WTC11 (cell line): Measurements from ENCODE around the gene ABCG1. TPM values are rescaled to one million over a fixed set of nuclear protein-coding genes. Genes with fewer than 3 reads are reported as not detected.

ENCODE experiments used
- ATAC-seq: fragments of 200-7000 bp; cut with Tn5 transposase; 2 replicates; pipeline ENCODE4 v1.10.0; 2021; ENCODE audit warnings: mild to moderate bottlenecking, moderate library complexity
- CTCF ChIA-PET: fragments of 300-600 bp; sonication (Branson Sonifier 250); formaldehyde crosslinking; loops from one replicate; lab custom pipeline; 2021; ENCODE audit warnings: antibody characterized with exemption; lab: Charles Lee
- POLR2A ChIA-PET: fragments of 350-600 bp; sonication (Branson Sonifier 250); formaldehyde crosslinking; loops from one replicate; lab custom pipeline; 2021; ENCODE audit warnings: antibody characterized with exemption; lab: Charles Lee
- DNase-seq: peaks from one replicate; pipeline ENCODE4 v3.0.0; 2021; ENCODE audit warnings: low spot score
- H3K27ac Mint-ChIP-seq: 2 replicates; pipeline ENCODE4 v1.8.0; 2021; ENCODE audit warnings: mixed read lengths
- H3K27me3 Mint-ChIP-seq: 2 replicates; pipeline ENCODE4 v1.8.0; 2021; ENCODE audit warnings: low read depth, mild to moderate bottlenecking, moderate library complexity, mixed read lengths
- H3K36me3 Mint-ChIP-seq: 2 replicates; pipeline ENCODE4 v1.8.0; 2021; ENCODE audit warnings: mixed read lengths
- H3K4me1 Mint-ChIP-seq: 2 replicates; pipeline ENCODE4 v1.8.0; 2022; ENCODE audit warnings: mixed read lengths
- H3K4me3 Mint-ChIP-seq: 2 replicates; pipeline ENCODE4 v1.8.0; 2021; ENCODE audit warnings: mild to moderate bottlenecking, moderate library complexity, mixed read lengths
- H3K9me3 Mint-ChIP-seq: 2 replicates; pipeline ENCODE4 v1.8.0; 2021; ENCODE audit warnings: mixed read lengths
- ARID4B ChIP-seq: sonication (generic); formaldehyde crosslinking; IDR thresholded peaks from 2 replicates; pipeline ENCODE4 v1.8.0; 2023; ENCODE audit warnings: missing genetic modification reagents, mild to moderate bottlenecking, borderline replicate concordance
- GABPB1 ChIP-seq: sonication (generic); formaldehyde crosslinking; IDR thresholded peaks from 2 replicates; pipeline ENCODE4 v1.8.1; 2023; ENCODE audit warnings: mild to moderate bottlenecking, missing genetic modification reagents
- GRHL2 ChIP-seq: fragments of 250-450 bp; sonication (Bioruptor Pico); IDR thresholded peaks from 2 replicates; pipeline ENCODE4 v1.8.0; 2022; ENCODE audit warnings: mild to moderate bottlenecking, moderate library complexity; ENCODE audit not compliant: insufficient replicate concordance, severe bottlenecking
- HMGA2 ChIP-seq: fragments of 250-450 bp; sonication (Bioruptor Pico); IDR thresholded peaks from 2 replicates; pipeline ENCODE4 v1.4.0; 2021; ENCODE audit warnings: mild to moderate bottlenecking, moderate library complexity
- NR1H2 ChIP-seq: sonication (generic); formaldehyde crosslinking; IDR thresholded peaks from 2 replicates; pipeline ENCODE4 v1.9.0; 2021; ENCODE audit warnings: mild to moderate bottlenecking, moderate library complexity, missing genetic modification reagents
- PREB ChIP-seq: sonication (generic); formaldehyde crosslinking; IDR thresholded peaks from 2 replicates; pipeline ENCODE4 v1.8.1; 2022; ENCODE audit warnings: mild to moderate bottlenecking, missing genetic modification reagents, moderate library complexity, borderline replicate concordance
- RELA ChIP-seq: sonication (generic); formaldehyde crosslinking; IDR thresholded peaks from 2 replicates; pipeline ENCODE4 v1.8.1; 2022; ENCODE audit warnings: missing genetic modification reagents, mild to moderate bottlenecking, borderline replicate concordance
- SP1 ChIP-seq: sonication (generic); formaldehyde crosslinking; conservative IDR thresholded peaks from 2 replicates; pipeline ENCODE4 v1.8.1; 2022; ENCODE audit warnings: missing genetic modification reagents
- TCF7 ChIP-seq: sonication (generic); formaldehyde crosslinking; IDR thresholded peaks from 2 replicates; pipeline ENCODE4 v1.8.0; 2022; ENCODE audit warnings: mild to moderate bottlenecking, low read depth, missing genetic modification reagents, moderate library complexity
- total RNA-seq: library from RNA; stranded (reverse); gene quantifications from 3 replicates; pipeline ENCODE4 v1.2.3, GENCODE V29; 2021
- TF ChIP-seq, protein P1 (sequence below): fragments of 250-450 bp; sonication (Bioruptor Pico); IDR thresholded peaks from 2 replicates; pipeline ENCODE4 v1.8.0; 2021; ENCODE audit warnings: mild to moderate bottlenecking
- TF ChIP-seq, protein P2 (sequence below): fragments of 250-450 bp; sonication (Bioruptor Pico); IDR thresholded peaks from 2 replicates; pipeline ENCODE4 v1.9.0; 2021; ENCODE audit warnings: mild to moderate bottlenecking
- TF ChIP-seq, protein P3 (sequence below): sonication (generic); formaldehyde crosslinking; IDR thresholded peaks from 2 replicates; pipeline ENCODE4 v1.8.1; 2023; ENCODE audit warnings: mild to moderate bottlenecking, missing genetic modification reagents
- TF ChIP-seq, protein P4 (sequence below): sonication (generic); formaldehyde crosslinking; IDR thresholded peaks from 2 replicates; pipeline ENCODE4 v1.8.1; 2023; ENCODE audit warnings: mild to moderate bottlenecking, moderate library complexity, missing genetic modification reagents
- TF ChIP-seq, protein P5 (sequence below): fragments of 250-450 bp; sonication (Bioruptor Pico); conservative IDR thresholded peaks from 2 replicates; pipeline ENCODE4 v1.9.0; 2021; ENCODE audit warnings: mild to moderate bottlenecking
- TF ChIP-seq, protein P6 (sequence below): sonication (generic); formaldehyde crosslinking; IDR thresholded peaks from 2 replicates; pipeline ENCODE4 v1.8.1; 2022; ENCODE audit warnings: low read depth, missing genetic modification reagents, borderline replicate concordance

ABCG1 gene
- total RNA-seq, 1 experiment from 2014 or later, result 4.0 TPM

DNA sequence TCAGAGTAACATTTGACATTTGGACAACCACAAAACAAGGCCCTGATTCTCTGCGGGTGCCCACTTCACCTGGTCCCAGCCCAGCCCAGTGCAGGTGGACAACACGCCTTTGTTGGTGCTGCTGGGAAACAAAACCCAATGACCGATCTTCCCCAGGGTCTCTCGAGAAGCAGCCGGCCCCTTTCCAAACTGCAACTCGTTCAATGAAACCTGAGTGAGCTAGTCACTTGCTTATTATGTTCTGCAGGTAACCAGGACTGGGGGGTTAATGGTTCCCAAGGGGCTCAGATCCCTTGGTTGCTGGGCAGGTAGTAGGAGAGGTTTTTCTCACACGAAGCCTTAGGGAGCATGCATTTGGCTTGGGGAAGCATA is 42.9 kb downstream of the ABCG1 start:
- no peak overlapping the region for H3K27ac Mint-ChIP-seq
- CTCF ChIA-PET, result interaction anchor here (0.9 to 4.0 kb wide), 9 partner anchors 17 to 445 kb away, joined by 3 to 35 read pairs (median 4); partner anchors contain the start of gene UBASH3A
- H3K36me3 Mint-ChIP-seq, result no peaks in the 10 kb centered on the region
- POLR2A ChIA-PET, result no interaction called here
- H3K4me3 Mint-ChIP-seq, result no peak overlapping the region
- ATAC-seq, result no peak
- TF ChIP-seq PREB (CRISPR knock-in tag) (no peak), SP1 (CRISPR knock-in tag) (no peak), GABPB1 (CRISPR knock-in tag) (no peak), HMGA2 (CRISPR knock-in tag) (no peak), GRHL2 (CRISPR knock-in tag) (no peak)
- TF ChIP-seq, protein P1, sequence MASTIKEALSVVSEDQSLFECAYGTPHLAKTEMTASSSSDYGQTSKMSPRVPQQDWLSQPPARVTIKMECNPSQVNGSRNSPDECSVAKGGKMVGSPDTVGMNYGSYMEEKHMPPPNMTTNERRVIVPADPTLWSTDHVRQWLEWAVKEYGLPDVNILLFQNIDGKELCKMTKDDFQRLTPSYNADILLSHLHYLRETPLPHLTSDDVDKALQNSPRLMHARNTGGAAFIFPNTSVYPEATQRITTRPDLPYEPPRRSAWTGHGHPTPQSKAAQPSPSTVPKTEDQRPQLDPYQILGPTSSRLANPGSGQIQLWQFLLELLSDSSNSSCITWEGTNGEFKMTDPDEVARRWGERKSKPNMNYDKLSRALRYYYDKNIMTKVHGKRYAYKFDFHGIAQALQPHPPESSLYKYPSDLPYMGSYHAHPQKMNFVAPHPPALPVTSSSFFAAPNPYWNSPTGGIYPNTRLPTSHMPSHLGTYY (CRISPR knock-in tag), result no peak
- TF ChIP-seq, protein P2, sequence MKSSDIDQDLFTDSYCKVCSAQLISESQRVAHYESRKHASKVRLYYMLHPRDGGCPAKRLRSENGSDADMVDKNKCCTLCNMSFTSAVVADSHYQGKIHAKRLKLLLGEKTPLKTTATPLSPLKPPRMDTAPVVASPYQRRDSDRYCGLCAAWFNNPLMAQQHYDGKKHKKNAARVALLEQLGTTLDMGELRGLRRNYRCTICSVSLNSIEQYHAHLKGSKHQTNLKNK (CRISPR knock-in tag), result no peak
- TF ChIP-seq, protein P3, sequence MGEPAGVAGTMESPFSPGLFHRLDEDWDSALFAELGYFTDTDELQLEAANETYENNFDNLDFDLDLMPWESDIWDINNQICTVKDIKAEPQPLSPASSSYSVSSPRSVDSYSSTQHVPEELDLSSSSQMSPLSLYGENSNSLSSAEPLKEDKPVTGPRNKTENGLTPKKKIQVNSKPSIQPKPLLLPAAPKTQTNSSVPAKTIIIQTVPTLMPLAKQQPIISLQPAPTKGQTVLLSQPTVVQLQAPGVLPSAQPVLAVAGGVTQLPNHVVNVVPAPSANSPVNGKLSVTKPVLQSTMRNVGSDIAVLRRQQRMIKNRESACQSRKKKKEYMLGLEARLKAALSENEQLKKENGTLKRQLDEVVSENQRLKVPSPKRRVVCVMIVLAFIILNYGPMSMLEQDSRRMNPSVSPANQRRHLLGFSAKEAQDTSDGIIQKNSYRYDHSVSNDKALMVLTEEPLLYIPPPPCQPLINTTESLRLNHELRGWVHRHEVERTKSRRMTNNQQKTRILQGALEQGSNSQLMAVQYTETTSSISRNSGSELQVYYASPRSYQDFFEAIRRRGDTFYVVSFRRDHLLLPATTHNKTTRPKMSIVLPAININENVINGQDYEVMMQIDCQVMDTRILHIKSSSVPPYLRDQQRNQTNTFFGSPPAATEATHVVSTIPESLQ, result no peak
- no peaks in the 10 kb centered on the region for H3K27me3 Mint-ChIP-seq
- DNase-seq, result no peak
- no peaks in the 10 kb centered on the region for H3K9me3 Mint-ChIP-seq
- H3K4me1 Mint-ChIP-seq, result peaks cover 19% of the 10 kb centered on the region

DNA sequence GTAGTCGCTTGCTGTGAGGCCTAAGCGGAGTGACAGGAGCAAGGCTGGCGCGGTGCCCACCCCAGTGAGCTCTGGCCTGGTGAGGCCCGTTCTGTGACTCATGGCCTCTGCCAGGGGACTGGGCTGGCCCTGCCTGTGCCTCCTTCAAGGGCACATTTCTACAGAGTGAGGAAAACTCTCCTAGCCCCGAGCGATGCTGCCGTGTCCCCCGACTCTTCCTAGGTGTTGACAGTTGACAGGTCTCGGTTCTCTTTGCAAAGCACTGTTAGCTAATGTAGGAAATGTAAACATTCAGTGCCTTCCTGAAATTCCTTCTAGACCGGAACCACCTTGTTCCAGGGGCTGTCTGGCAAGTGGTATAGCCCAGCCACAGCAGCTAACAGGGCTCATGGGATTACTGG is 43.9 kb downstream of the ABCG1 start:
- CTCF ChIA-PET, result interaction anchor here (1.3 to 1.5 kb wide), 2 partner anchors 47 to 75 kb away, joined by 3 to 4 read pairs; no protein-coding TSS in a partner anchor
- H3K27ac Mint-ChIP-seq, result no peak overlapping the region
- POLR2A ChIA-PET, result interaction anchor here (0.5 kb wide), 1 partner anchor 13 kb away, joined by 3 read pairs; no protein-coding TSS in a partner anchor
- peaks cover 19% of the 10 kb centered on the region for H3K4me1 Mint-ChIP-seq
- no peak for ATAC-seq
- H3K4me3 Mint-ChIP-seq, result no peak overlapping the region
- no peak for DNase-seq
- no peaks in the 10 kb centered on the region for H3K36me3 Mint-ChIP-seq
- no peaks in the 10 kb centered on the region for H3K9me3 Mint-ChIP-seq
- TF ChIP-seq, protein P4, sequence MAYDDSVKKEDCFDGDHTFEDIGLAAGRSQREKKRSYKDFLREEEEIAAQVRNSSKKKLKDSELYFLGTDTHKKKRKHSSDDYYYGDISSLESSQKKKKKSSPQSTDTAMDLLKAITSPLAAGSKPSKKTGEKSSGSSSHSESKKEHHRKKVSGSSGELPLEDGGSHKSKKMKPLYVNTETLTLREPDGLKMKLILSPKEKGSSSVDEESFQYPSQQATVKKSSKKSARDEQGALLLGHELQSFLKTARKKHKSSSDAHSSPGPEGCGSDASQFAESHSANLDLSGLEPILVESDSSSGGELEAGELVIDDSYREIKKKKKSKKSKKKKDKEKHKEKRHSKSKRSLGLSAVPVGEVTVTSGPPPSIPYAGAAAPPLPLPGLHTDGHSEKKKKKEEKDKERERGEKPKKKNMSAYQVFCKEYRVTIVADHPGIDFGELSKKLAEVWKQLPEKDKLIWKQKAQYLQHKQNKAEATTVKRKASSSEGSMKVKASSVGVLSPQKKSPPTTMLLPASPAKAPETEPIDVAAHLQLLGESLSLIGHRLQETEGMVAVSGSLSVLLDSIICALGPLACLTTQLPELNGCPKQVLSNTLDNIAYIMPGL (CRISPR knock-in tag), result no peak
- TF ChIP-seq GRHL2 (CRISPR knock-in tag) (no peak), TCF7 (CRISPR knock-in tag) (no peak), ARID4B (CRISPR knock-in tag) (no peak), NR1H2 (CRISPR knock-in tag) (no peak), RELA (CRISPR knock-in tag) (no peak)
- TF ChIP-seq, protein P5, sequence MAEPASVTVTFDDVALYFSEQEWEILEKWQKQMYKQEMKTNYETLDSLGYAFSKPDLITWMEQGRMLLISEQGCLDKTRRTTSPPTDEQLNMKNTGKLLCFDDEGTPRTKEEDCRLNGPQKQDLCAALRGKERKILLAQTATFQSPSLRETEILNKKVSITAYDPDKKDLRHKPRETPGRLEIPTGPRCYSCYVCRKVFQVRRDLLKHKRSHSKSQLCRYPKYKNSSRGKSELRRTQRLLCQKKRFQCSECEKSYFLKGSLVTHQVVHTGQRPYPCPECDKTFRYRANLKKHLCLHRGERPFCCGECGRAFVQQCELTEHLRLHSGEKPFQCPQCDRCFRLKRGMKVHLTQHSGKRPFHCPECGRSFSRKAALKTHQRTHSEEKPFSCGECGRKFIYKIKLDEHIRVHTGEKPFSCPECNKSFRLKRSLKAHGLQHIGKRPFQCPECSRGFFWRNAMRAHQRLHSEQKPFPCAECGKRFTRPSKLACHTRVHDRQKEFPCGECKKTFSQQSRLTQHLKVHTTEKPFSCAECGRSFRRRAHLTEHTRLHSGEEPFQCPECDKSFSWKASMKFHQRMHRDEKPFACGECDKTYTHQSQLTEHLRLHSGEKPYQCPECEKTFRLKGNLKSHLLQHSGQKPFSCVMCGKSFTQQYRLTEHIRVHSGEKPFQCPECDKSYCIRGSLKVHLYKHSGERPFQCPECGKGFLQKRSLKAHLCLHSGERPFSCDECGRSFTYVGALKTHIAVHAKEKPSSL (CRISPR knock-in tag), result no peak
- TF ChIP-seq, protein P6, sequence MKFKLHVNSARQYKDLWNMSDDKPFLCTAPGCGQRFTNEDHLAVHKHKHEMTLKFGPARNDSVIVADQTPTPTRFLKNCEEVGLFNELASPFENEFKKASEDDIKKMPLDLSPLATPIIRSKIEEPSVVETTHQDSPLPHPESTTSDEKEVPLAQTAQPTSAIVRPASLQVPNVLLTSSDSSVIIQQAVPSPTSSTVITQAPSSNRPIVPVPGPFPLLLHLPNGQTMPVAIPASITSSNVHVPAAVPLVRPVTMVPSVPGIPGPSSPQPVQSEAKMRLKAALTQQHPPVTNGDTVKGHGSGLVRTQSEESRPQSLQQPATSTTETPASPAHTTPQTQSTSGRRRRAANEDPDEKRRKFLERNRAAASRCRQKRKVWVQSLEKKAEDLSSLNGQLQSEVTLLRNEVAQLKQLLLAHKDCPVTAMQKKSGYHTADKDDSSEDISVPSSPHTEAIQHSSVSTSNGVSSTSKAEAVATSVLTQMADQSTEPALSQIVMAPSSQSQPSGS, result no peak
- no peaks in the 10 kb centered on the region for H3K27me3 Mint-ChIP-seq
